Stimulated activated CD4-positive, alpha-beta T cell treated with anti-CD3 and anti-CD28 coated beads, Interleukin-1b, Interleukin-23, amount 100 ng/mL, for 48 hours (primary cell): ENCODE data around the gene FRMPD2.

Experiments
- DNase-seq: peaks from one replicate; pipeline ENCODE4 v3.0.0-alpha.2; 2020

The FRMPD2 gene

GRCh38 chr10:48274636-48275035 lies at the start of gene FRMPD2:
Gene FRMPD2, minus strand, starts transcription at chr10:48274696. Its CDS starts 129 bp downstream, at chr10:48274567.
- no peak for DNase-seq

- no peak for DNase-seq
Observed at GRCh38 chr10:48322017-48322416, 47.5 kb upstream of the FRMPD2 start.

- no peak for DNase-seq
Observed at GRCh38 chr10:48317321-48317990, 43.0 kb upstream of the FRMPD2 start.

- DNase-seq = no peak
Observed at GRCh38 chr10:48316236-48316635, 41.7 kb upstream of the FRMPD2 start.

- DNase-seq = no peak
Observed at GRCh38 chr10:48314107-48314506, 39.6 kb upstream of the FRMPD2 start.

- no peak for DNase-seq
Observed at GRCh38 chr10:48309711-48310226, 35.3 kb upstream of the FRMPD2 start.

- no peak for DNase-seq
Observed at GRCh38 chr10:48307711-48308018, 33.2 kb upstream of the FRMPD2 start.

GRCh38 chr10:48306870-48307710 lies 32.6 kb upstream of the FRMPD2 start:
- peak; percentile 41 for DNase-seq

- peak; percentile 92 for DNase-seq
Observed at GRCh38 chr10:48306265-48306869, 31.9 kb upstream of the FRMPD2 start, which contains the start of gene MAPK8. Gene MAPK8, plus strand, starts transcription at chr10:48306677. Its CDS starts 94,984 bp downstream, at chr10:48401661.

- no peak for DNase-seq
Observed at GRCh38 chr10:48305905-48306264, 31.4 kb upstream of the FRMPD2 start.

GRCh38 chr10:48302515-48303476 lies 28.3 kb upstream of the FRMPD2 start:
- no peak for DNase-seq

- DNase-seq = no peak
Observed at GRCh38 chr10:48300556-48300955, 26.1 kb upstream of the FRMPD2 start.

GRCh38 chr10:48299692-48300091 lies 25.2 kb upstream of the FRMPD2 start:
- no peak for DNase-seq

- no peak for DNase-seq
Observed at GRCh38 chr10:48299066-48299465, 24.6 kb upstream of the FRMPD2 start.

- no peak for DNase-seq
Observed at GRCh38 chr10:48296576-48297098, 22.1 kb upstream of the FRMPD2 start.

- no peak for DNase-seq
Observed at GRCh38 chr10:48294431-48294830, 19.9 kb upstream of the FRMPD2 start.

- DNase-seq = no peak
Observed at GRCh38 chr10:48292616-48293015, 18.1 kb upstream of the FRMPD2 start.

- DNase-seq = no peak
Observed at GRCh38 chr10:48291190-48291589, 16.7 kb upstream of the FRMPD2 start.

- DNase-seq = no peak
Observed at GRCh38 chr10:48290286-48290685, 15.8 kb upstream of the FRMPD2 start.

- DNase-seq = peak; percentile 28
Observed at GRCh38 chr10:48289501-48290238, 15.2 kb upstream of the FRMPD2 start.

- no peak for DNase-seq
Observed at GRCh38 chr10:48288661-48289060, 14.2 kb upstream of the FRMPD2 start.
